Endothelial cell of umbilical vein (primary cell): ENCODE data around the gene SDHC. TPM values are rescaled to one million over a fixed set of nuclear protein-coding genes. Genes with fewer than 3 reads are reported as not detected.

Source experiments
- BruUV-seq: library from RNA; stranded (reverse); fragments of 400-500 nt; replicated peaks from 2 replicates; lab custom pipeline; 2021; lab: Mats Ljungman, UMichigan
- CTCF ChIA-PET: fragments of 300-600, 350-600 bp; sonication (Branson Sonifier 250); formaldehyde crosslinking; loops from one replicate; lab custom pipeline; 2021; ENCODE audit warnings: antibody characterized with exemption, inconsistent platforms; lab: Charles Lee
- POLR2A ChIA-PET: fragments of 300-600, 350-600 bp; sonication (Branson Sonifier 250); formaldehyde crosslinking; loops from one replicate; lab custom pipeline; 2021; ENCODE audit warnings: antibody characterized with exemption, inconsistent platforms; lab: Charles Lee
- DNase-seq: peaks from one replicate; pipeline ENCODE4 v3.0.0-alpha.2; 2011; ENCODE audit warnings: low read depth, low spot score
- FAIRE-seq: peaks from 2 replicates; lab custom pipeline; 2011; peaks lifted over from hg19 to GRCh38; lab: Jason Lieb, UNC
- H2AFZ ChIP-seq: 2 replicates; pipeline ENCODE4 v1.6.0; 2012; ENCODE audit warnings: low read depth, low read length, control low read depth, inconsistent platforms
- H3K27ac ChIP-seq: 2 replicates; pipeline ENCODE4 v1.5.1; 2011; ENCODE audit warnings: low read depth, mild to moderate bottlenecking, control low read depth, low read length, moderate library complexity; ENCODE audit not compliant: insufficient read depth
- H3K27me3 ChIP-seq, 2 experiments: 2 replicates each; pipeline versions ENCODE4 v1.6.0 to v1.6.1; 2011; ENCODE audit warnings: low read length in 2 of 2, mixed read lengths in 1 of 2; ENCODE audit not compliant: control insufficient read depth in 2 of 2, insufficient read depth in 2 of 2
- H3K36me3 ChIP-seq, 2 experiments: 2 replicates in 1 of 2; 3 replicates in 1 of 2; pipeline ENCODE4 v1.5.1; 2011; ENCODE audit warnings: low read length in 2 of 2, mild to moderate bottlenecking in 1 of 2, moderate library complexity in 1 of 2; ENCODE audit not compliant: control insufficient read depth in 2 of 2, insufficient read depth in 2 of 2; ENCODE audit errors: extremely low read depth in 1 of 2
- H3K4me1 ChIP-seq: 3 replicates; pipeline ENCODE4 v1.5.1; 2011; ENCODE audit warnings: mild to moderate bottlenecking, low read length; ENCODE audit not compliant: control insufficient read depth, insufficient read depth; ENCODE audit errors: extremely low read depth
- H3K4me2 ChIP-seq: 2 replicates; pipeline ENCODE4 v1.6.1; 2011; ENCODE audit warnings: low read length, control low read depth, mixed read lengths; ENCODE audit not compliant: insufficient read depth
- H3K4me3 ChIP-seq, 3 experiments: fragments of 200-600 bp in 1 of 3; sonication (generic), shearing (Covaris generic) in 1 of 3; replicated peaks in 1 of 3; 2 replicates each; pipeline ENCODE4 v1.5.1; 2011 to 2016; ENCODE audit warnings: control low read depth in 3 of 3, low read length in 3 of 3, mild to moderate bottlenecking in 2 of 3, inconsistent platforms in 1 of 3, low read depth in 1 of 3, moderate library complexity in 1 of 3; ENCODE audit not compliant: insufficient read depth in 1 of 3
- H3K79me2 ChIP-seq: 2 replicates; pipeline ENCODE4 v1.6.0; 2012; ENCODE audit warnings: low read length, inconsistent platforms; ENCODE audit not compliant: control insufficient read depth, insufficient read depth
- H3K9ac ChIP-seq: replicated peaks from 2 replicates; pipeline ENCODE3; 2011; ENCODE audit warnings: low read length, control low read depth; ENCODE audit not compliant: insufficient read depth; ENCODE audit errors: extremely low read depth
- H3K9me1 ChIP-seq: replicated peaks from 3 replicates; pipeline ENCODE4 v1.6.0; 2011; ENCODE audit warnings: mild to moderate bottlenecking, low read length; ENCODE audit not compliant: control insufficient read depth, insufficient read depth; ENCODE audit errors: extremely low read depth
- H3K9me3 ChIP-seq: replicated peaks from 2 replicates; pipeline ENCODE4 v1.5.1; 2012; ENCODE audit warnings: low read length, inconsistent platforms; ENCODE audit not compliant: control insufficient read depth, insufficient read depth
- H4K20me1 ChIP-seq: replicated peaks from 2 replicates; pipeline ENCODE3; 2011; ENCODE audit warnings: mild to moderate bottlenecking, low read length; ENCODE audit not compliant: control insufficient read depth, insufficient read depth; ENCODE audit errors: extremely low read depth
- CTCF ChIP-seq, 2 donors: IDR thresholded peaks; 1 replicate in 1 of 2; 2 replicates in 1 of 2; pipeline ENCODE4 v1.5.1; 2011; ENCODE audit warnings: low read length in 2 of 2, mild to moderate bottlenecking in 2 of 2, moderate library complexity in 2 of 2, control low read depth in 1 of 2, inconsistent platforms in 1 of 2, low read depth in 1 of 2; ENCODE audit not compliant: insufficient read depth in 1 of 2; ENCODE audit errors: extremely low read depth in 1 of 2
- EZH2 ChIP-seq: IDR thresholded peaks from 2 replicates; pipeline ENCODE4 v1.6.1; 2012; ENCODE audit warnings: borderline replicate concordance, low read depth, mild to moderate bottlenecking, moderate library complexity, low read length, inconsistent platforms; ENCODE audit not compliant: severe bottlenecking
- FOS ChIP-seq: IDR thresholded peaks from 2 replicates; pipeline ENCODE4 v1.6.1; 2011; ENCODE audit warnings: mild to moderate bottlenecking, low read length, moderate library complexity, borderline replicate concordance; ENCODE audit not compliant: insufficient read depth
- GATA2 ChIP-seq: IDR thresholded peaks from 2 replicates; pipeline ENCODE4 v1.7.0; 2011; ENCODE audit warnings: low read depth, mild to moderate bottlenecking, moderate library complexity, mixed read lengths, low read length; ENCODE audit not compliant: insufficient read length, insufficient read depth
- JUN ChIP-seq: IDR thresholded peaks from 2 replicates; pipeline ENCODE4 v1.6.1; 2011; ENCODE audit warnings: borderline replicate concordance, low read depth; ENCODE audit not compliant: insufficient read length, insufficient read depth
- MAX ChIP-seq: IDR thresholded peaks from 2 replicates; pipeline ENCODE4 v1.6.1; 2011; ENCODE audit not compliant: insufficient read depth, insufficient read length
- MYC ChIP-seq: IDR thresholded peaks from one replicate; pipeline ENCODE4 v1.6.1; 2011; ENCODE audit warnings: mild to moderate bottlenecking, low read depth, low read length
- POLR2A ChIP-seq: IDR thresholded peaks from 2 replicates; pipeline ENCODE4 v1.6.1; 2012; ENCODE audit warnings: low read depth, mild to moderate bottlenecking, control low read depth, low read length
- POLR2AphosphoS5 ChIP-seq: IDR thresholded peaks from 2 replicates; pipeline ENCODE4 v1.6.1; 2012; ENCODE audit warnings: low read depth, mild to moderate bottlenecking, control low read depth, low read length, moderate library complexity; ENCODE audit not compliant: insufficient read depth
- dilution Hi-C: fragments of 300-500 bp; cut with MboI; formaldehyde crosslinking; loops from one replicate; pipeline ENCODE4 v1.15.0; 2019; ENCODE audit warnings: low sequenced_read_pairs; ENCODE audit not compliant: extremely low pct_ligation_motif_present
- intact Hi-C: fragments of 100-400 bp; cut with micrococcal nuclease; formaldehyde crosslinking; loops from one replicate; pipeline ENCODE4 v1.10.0; 2022
- polyA plus RNA-seq, 4 experiments: library from polyadenylated mRNA; depleted of rRNA in 3 of 4; stranded (reverse) in 3 of 4; unstranded in 1 of 4; fragments of >200 nt; gene quantifications; 2 replicates each; pipeline versions ENCODE4 v1.2.1 to v1.2.3, GENCODE V29; 2011 to 2012; ENCODE audit warnings: missing spikeins in 1 of 4
- total RNA-seq: library from RNA; stranded (reverse); gene quantifications from 2 replicates; pipeline ENCODE4 v1.2.3, GENCODE V29; 2021

The SDHC gene
- total and polyA plus RNA-seq, 2 donors (not counting 3 experiments of a cell fraction or from before 2014, with no cell fraction given), result 148 to 279 TPM

GRCh38 chr1:161402446-161402845 lies 88.3 kb downstream of the SDHC start:
- Histone ChIP-seq H3K36me3 (no peaks in the 10 kb centered on the region), H3K9ac (no peak overlapping the region), H3K9me3 (no peaks in the 10 kb centered on the region), H3K4me2 (no peak overlapping the region), H3K9me1 (no peaks in the 10 kb centered on the region), H3K27me3 (peaks cover 0 to 2% of the 10 kb centered on the region in 2 experiments), H3K27ac (no peak overlapping the region), H3K4me1 (peaks cover 10% of the 10 kb centered on the region), H4K20me1 (no peaks in the 10 kb centered on the region), H3K79me2 (no peaks in the 10 kb centered on the region), H3K4me3 (no peak overlapping the region), H2AFZ (no peak overlapping the region)
- CTCF ChIA-PET, result no interaction called here
- no peak for TF ChIP-seq POLR2AphosphoS5
- TF ChIP-seq EZH2, result no peak
- no peak for TF ChIP-seq GATA2
- no peak for TF ChIP-seq JUN
- no peak for TF ChIP-seq CTCF (IDR thresholded peaks at IDR 0.05; ENCODE audit: extremely low read depth in 1 of 2, insufficient read depth in 1 of 2, low read depth in 1 of 2, low read length in 2 of 2)
- TF ChIP-seq FOS, result no peak
- no peak for TF ChIP-seq MAX
- no peak for TF ChIP-seq POLR2A
- TF ChIP-seq MYC, result no peak
- FAIRE-seq, result peak; percentile 76
- no peak for DNase-seq
- dilution Hi-C loops (no loop called here), intact Hi-C loops (no loop called here)
- no TSS peak for BruUV-seq
- POLR2A ChIA-PET, result no interaction called here
